Body of pancreas (tissue), 4 donors: Measurements from ENCODE around the gene FA2H.

Experiments
- CTCF ChIP-seq, 7 experiments: fragments of 450-650 bp in 4 of 7; fragments of 200-600 bp in 3 of 7; sonication (generic) in 3 of 7; IDR thresholded peaks; one replicate each; pipeline ENCODE4 v1.5.1; 2016 to 2019; ENCODE audit warnings: antibody characterized with exemption in 7 of 7
- POLR2A ChIP-seq, 3 donors: fragments of 450-650 bp; IDR thresholded peaks; one replicate each; pipeline ENCODE4 v1.6.1; 2016; ENCODE audit warnings: antibody characterized with exemption in 3 of 3, mild to moderate bottlenecking in 2 of 3

GRCh38 chr16:74752756-74753155 lies 21.9 kb downstream of the FA2H start:
- TF ChIP-seq CTCF (IDR thresholded peaks at IDR 0.05) (no peak), POLR2A (IDR thresholded peaks at IDR 0.05) (no peak)
